GM12878 (cell line): ENCODE data around the gene FRYL. TPM values are rescaled to one million over a fixed set of nuclear protein-coding genes. Genes with fewer than 3 reads are reported as not detected.

ENCODE experiments used
- ATAC-seq: fragments of 200-7000 bp; cut with Tn5 transposase; 3 replicates; pipeline ENCODE4 v1.9.1; 2020; ENCODE audit warnings: mild to moderate bottlenecking, moderate library complexity
- BruUV-seq: library from RNA; stranded (reverse); fragments of 400-500 nt; replicated peaks from 2 replicates; lab custom pipeline; 2021; lab: Mats Ljungman, UMichigan
- CTCF ChIA-PET: fragments of 300-600 bp; sonication (Branson Sonifier 250); formaldehyde crosslinking; extraction: SDS; loops from one replicate; lab custom pipeline; 2021; ENCODE audit warnings: inconsistent platforms; lab: Yijun Ruan, JAX
- POLR2A ChIA-PET: fragments of 350-600 bp; formaldehyde crosslinking; extraction: SDS; loops from one replicate; lab custom pipeline; 2021; ENCODE audit warnings: inconsistent platforms; lab: Charles Lee
- RAD21 ChIA-PET: fragments of 300-600 bp; sonication (Branson Sonifier 250); formaldehyde crosslinking; loops from one replicate; lab custom pipeline; 2023; ENCODE audit warnings: antibody characterized with exemption; ENCODE audit not compliant: unreplicated experiment; lab: Charles Lee
- SMC1A ChIA-PET: fragments of 300-600 bp; sonication (Branson Sonifier 250); formaldehyde crosslinking; loops from one replicate; lab custom pipeline; 2023; ENCODE audit not compliant: unreplicated experiment, uncharacterized antibody; lab: Charles Lee
- DNase-seq: peaks from one replicate; pipeline ENCODE4 v3.0.0-alpha.2; 2011; ENCODE audit warnings: low read depth, low spot score
- FAIRE-seq: peaks from 3 replicates; lab custom pipeline; 2011; peaks lifted over from hg19 to GRCh38; lab: Jason Lieb, UNC
- H2AFZ ChIP-seq: 2 replicates; pipeline ENCODE4 v1.6.0; 2011; ENCODE audit warnings: low read depth, low read length, control low read depth; ENCODE audit not compliant: control insufficient read depth
- H3K27ac ChIP-seq: 2 replicates; pipeline ENCODE4 v1.5.1; 2011; ENCODE audit warnings: control low read depth; ENCODE audit not compliant: control insufficient read depth, insufficient read depth
- H3K27me3 ChIP-seq, 2 experiments: replicated peaks in 1 of 2; 2 replicates each; pipeline versions ENCODE4 v1.6.0 to v1.6.1; 2011; ENCODE audit warnings: low read length in 1 of 2; ENCODE audit not compliant: control insufficient read depth in 2 of 2, insufficient read depth in 2 of 2
- H3K36me3 ChIP-seq, 2 experiments: 2 replicates each; pipeline ENCODE4 v1.5.1; 2011; ENCODE audit warnings: low read length in 1 of 2; ENCODE audit not compliant: control insufficient read depth in 2 of 2, insufficient read depth in 2 of 2
- H3K4me1 ChIP-seq: 2 replicates; pipeline ENCODE4 v1.6.1; 2011; ENCODE audit warnings: mild to moderate bottlenecking, low read length, moderate library complexity, mixed read lengths; ENCODE audit not compliant: control insufficient read depth, insufficient read depth
- H3K4me2 ChIP-seq: 2 replicates; pipeline ENCODE4 v1.6.0; 2011; ENCODE audit warnings: control low read depth; ENCODE audit not compliant: control insufficient read depth, insufficient read depth
- H3K4me3 ChIP-seq: fragments of 200-600 bp; sonication (generic); 2 replicates; pipeline ENCODE4 v1.5.1; 2016
- H3K79me2 ChIP-seq: 2 replicates; pipeline ENCODE4 v1.6.0; 2011; ENCODE audit warnings: low read length; ENCODE audit not compliant: control insufficient read depth, insufficient read depth
- H3K9ac ChIP-seq: 2 replicates; pipeline ENCODE4 v1.8.0; 2011; ENCODE audit warnings: low read length, control low read depth, mixed read lengths; ENCODE audit not compliant: control insufficient read depth, insufficient read depth
- H3K9me3 ChIP-seq: replicated peaks from 3 replicates; pipeline ENCODE4 v1.5.1; 2011; ENCODE audit warnings: mild to moderate bottlenecking, low read length; ENCODE audit not compliant: control insufficient read depth, insufficient read depth
- H4K20me1 ChIP-seq: 2 replicates; pipeline ENCODE4 v1.6.0; 2011; ENCODE audit not compliant: control insufficient read depth, insufficient read depth
- E4F1 ChIP-seq: fragments of 450-650 bp; IDR thresholded peaks from 2 replicates; pipeline ENCODE4 v1.6.1; 2018; ENCODE audit warnings: borderline replicate concordance, mild to moderate bottlenecking; ENCODE audit not compliant: partially characterized antibody
- IRF3 ChIP-seq: fragments of 450-650 bp; IDR thresholded peaks from 2 replicates; pipeline ENCODE4 v1.6.1; 2014; ENCODE audit warnings: mild to moderate bottlenecking
- JUNB ChIP-seq: IDR thresholded peaks from 2 replicates; pipeline ENCODE4 v1.6.1; 2016; ENCODE audit warnings: antibody characterized with exemption, mild to moderate bottlenecking
- NR2C1 ChIP-seq: fragments of 450-650 bp; IDR thresholded peaks from 2 replicates; pipeline ENCODE4 v1.6.1; 2017; ENCODE audit warnings: antibody characterized with exemption, mild to moderate bottlenecking, moderate library complexity
- RBBP5 ChIP-seq: fragments of 200-600 bp; sonication (generic); conservative IDR thresholded peaks from 2 replicates; pipeline ENCODE4 v1.6.1; 2016
- RUNX3 ChIP-seq: IDR thresholded peaks from 2 replicates; pipeline ENCODE4 v1.6.1; 2012; ENCODE audit warnings: low read length, inconsistent platforms
- SKIL ChIP-seq: fragments of 450-650 bp; IDR thresholded peaks from 2 replicates; pipeline ENCODE4 v1.6.1; 2017; ENCODE audit warnings: mild to moderate bottlenecking, low read depth, inconsistent platforms; ENCODE audit not compliant: poor library complexity, severe bottlenecking
- SPI1 ChIP-seq: IDR thresholded peaks from 2 replicates; pipeline ENCODE4 v1.6.1; 2011; ENCODE audit warnings: low read depth, mild to moderate bottlenecking, low read length, moderate library complexity, borderline replicate concordance; ENCODE audit not compliant: insufficient read depth
- SREBF1 ChIP-seq: IDR thresholded peaks from 2 replicates; pipeline ENCODE4 v1.6.1; 2012; ENCODE audit warnings: mild to moderate bottlenecking, low read length
- ZNF622 ChIP-seq: fragments of 450-650 bp; IDR thresholded peaks from 2 replicates; pipeline ENCODE4 v1.6.1; 2017; ENCODE audit warnings: mild to moderate bottlenecking, inconsistent platforms
- WGBS: methylation state at CpG from one replicate; pipeline ENCODE4 v1.1.6; 2016; ENCODE audit warnings: low lambda C conversion rate; ENCODE audit not compliant: insufficient replicate concordance, insufficient coverage; ENCODE audit errors: missing lambda C conversion rate; 5-methylcytosine and 5-hydroxymethylcytosine counted together
- in situ Hi-C: fragments of 300-500 bp; cut with MboI; formaldehyde crosslinking; loops from 9 replicates; pipeline ENCODE4 v1.14.3; 2018; ENCODE audit warnings: mixed read lengths
- intact Hi-C: fragments of 100-400 bp; cut with micrococcal nuclease; formaldehyde crosslinking; loops from one replicate; pipeline ENCODE4 v1.14.2; 2022; ENCODE audit not compliant: unreplicated experiment
- polyA plus RNA-seq, 11 experiments: library from polyadenylated mRNA; depleted of rRNA in 4 of 11; unstranded in 6 of 11; stranded (reverse) in 5 of 11; fragments of >200 nt; fragmentation: Nextera tagmentation in 4 of 11; fragmentation: Illumina TruSeq in 1 of 11; extraction: Ambion mirVana in 4 of 11; extraction: Trizol in 1 of 11; gene quantifications; 1 replicate in 1 of 11; 2 replicates in 10 of 11; pipeline versions ENCODE4 v1.2.1 to v1.2.3, GENCODE V29; 2011 to 2016; ENCODE audit warnings: inconsistent platforms in 2 of 11, missing spikeins in 2 of 11, low read depth in 1 of 11
- total RNA-seq, 4 experiments: library from RNA; depleted of rRNA in 3 of 4; stranded (reverse); fragments of >200 nt in 3 of 4; fragmentation: Illumina TruSeq in 1 of 4; extraction: Trizol in 1 of 4; gene quantifications; 2 replicates each; pipeline versions ENCODE4 v1.2.1 to v1.2.3, GENCODE V29; 2013 to 2021

The FRYL gene
- total and polyA plus RNA-seq, 10 of the 15 experiments (the other 5 are each of a cell fraction or from before 2014, with no cell fraction given) = 10.3 to 50.6 (median 28.7) TPM

GRCh38 chr4:48725414-48725813, 54.7 kb downstream of the FRYL start:
- peaks cover 2% of the 10 kb centered on the region for H3K4me1 ChIP-seq
- no peak for DNase-seq
- intact Hi-C loops = no loop called here
- no TSS peak for BruUV-seq
- H3K79me2 ChIP-seq = peaks cover 68% of the 10 kb centered on the region
- no peak overlapping the region for H3K9ac ChIP-seq
- H3K9me3 ChIP-seq = no peaks in the 10 kb centered on the region; the same call in none of the 3 replicates
- TF ChIP-seq JUNB (no peak), SPI1 (no peak), NR2C1 (no peak), RUNX3 (no peak), E4F1 (no peak), IRF3 (no peak), SREBF1 (no peak), ZNF622 (no peak), RBBP5 (no peak), SKIL (no peak)
- H4K20me1 ChIP-seq = no peaks in the 10 kb centered on the region
- no peak overlapping the region for H3K4me3 ChIP-seq
- H3K4me2 ChIP-seq = no peak overlapping the region
- ChIA-PET RAD21 (no interaction called here), SMC1A (no interaction called here), POLR2A (no interaction called here), CTCF (no interaction called here)
- no peak overlapping the region for H3K27ac ChIP-seq
- no peak overlapping the region for H2AFZ ChIP-seq
- in situ Hi-C loops = no loop called here
- ATAC-seq = no peak
- FAIRE-seq = no peak
- 100% methylated on average over 7 of the region's 7 CpGs for WGBS
- no peaks in the 10 kb centered on the region for H3K27me3 ChIP-seq
- H3K36me3 ChIP-seq = no peaks in the 10 kb centered on the region; a peak in 1 of 4 replicates
